Stomach (tissue), 4 donors: ENCODE results near the gene PGBD5.

Source experiments
- CTCF ChIP-seq, 7 experiments: fragments of 450-650 bp in 4 of 7; fragments of 200-600 bp in 3 of 7; sonication (generic) in 3 of 7; IDR thresholded peaks; one replicate each; pipeline ENCODE4 v1.5.1; 2016 to 2019; ENCODE audit warnings: antibody characterized with exemption in 7 of 7, control low read depth in 2 of 7, mild to moderate bottlenecking in 1 of 7
- POLR2A ChIP-seq, 4 donors: fragments of 450-650 bp; IDR thresholded peaks; one replicate each; pipeline ENCODE4 v1.6.1; 2016; ENCODE audit warnings: antibody characterized with exemption in 4 of 4, control low read depth in 2 of 4, mild to moderate bottlenecking in 1 of 4, moderate library complexity in 1 of 4

GRCh38 chr1:230392920-230393521, 33.1 kb downstream of the PGBD5 start:
- TF ChIP-seq CTCF (IDR thresholded peaks at IDR 0.05) (no peak), POLR2A (IDR thresholded peaks at IDR 0.05) (no peak)
